Prostate gland (tissue), 2 donors: ENCODE measurements around the gene DFFB.

Experiments
- POLR2AphosphoS5 ChIP-seq: sonication (generic); formaldehyde crosslinking; IDR thresholded peaks from one replicate; pipeline ENCODE4 v1.6.1; 2017; ENCODE audit warnings: antibody characterized with exemption
- TF ChIP-seq, protein P1 (sequence below), 4 experiments: fragments of 200-600 bp in 2 of 4; fragments of 450-650 bp in 2 of 4; sonication (generic) in 2 of 4; IDR thresholded peaks; 1 replicate in 3 of 4; 2 replicates in 1 of 4; pipeline ENCODE4 v1.5.1; 2016 to 2019; ENCODE audit warnings: antibody characterized with exemption in 4 of 4, mild to moderate bottlenecking in 2 of 4, moderate library complexity in 2 of 4

DNA sequence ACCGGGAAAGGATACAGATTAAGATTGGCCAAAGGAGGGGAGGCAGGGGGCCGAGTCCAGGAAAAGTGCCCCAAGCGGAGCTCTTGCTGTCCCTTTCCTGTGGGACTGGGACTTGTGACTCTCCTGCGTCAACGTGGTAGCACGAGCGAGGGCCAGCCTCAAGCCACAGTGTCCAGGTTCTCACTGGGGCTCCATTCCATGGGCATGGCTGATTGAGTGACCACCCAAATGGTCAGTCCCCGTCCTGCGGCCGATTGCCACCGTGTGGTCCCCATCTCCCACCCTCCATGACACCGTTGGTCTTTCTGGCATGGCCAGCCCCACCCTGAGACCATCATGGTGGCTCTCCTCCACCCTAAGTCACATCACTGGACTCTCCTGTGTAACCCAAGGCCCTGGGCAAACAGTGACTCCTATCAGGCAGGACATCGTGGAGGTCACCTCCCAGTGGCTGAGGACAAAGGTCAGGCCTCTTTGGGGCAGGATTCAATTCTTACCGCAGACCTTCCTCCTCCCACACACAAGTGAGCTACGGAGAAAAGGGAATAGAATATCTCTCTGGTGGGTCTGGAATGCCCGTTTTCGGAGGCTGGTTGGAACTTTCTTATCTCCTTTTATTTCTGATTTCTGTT lies 51.7 kb downstream of the DFFB start:
- no peak for TF ChIP-seq POLR2AphosphoS5
- TF ChIP-seq, protein P1, sequence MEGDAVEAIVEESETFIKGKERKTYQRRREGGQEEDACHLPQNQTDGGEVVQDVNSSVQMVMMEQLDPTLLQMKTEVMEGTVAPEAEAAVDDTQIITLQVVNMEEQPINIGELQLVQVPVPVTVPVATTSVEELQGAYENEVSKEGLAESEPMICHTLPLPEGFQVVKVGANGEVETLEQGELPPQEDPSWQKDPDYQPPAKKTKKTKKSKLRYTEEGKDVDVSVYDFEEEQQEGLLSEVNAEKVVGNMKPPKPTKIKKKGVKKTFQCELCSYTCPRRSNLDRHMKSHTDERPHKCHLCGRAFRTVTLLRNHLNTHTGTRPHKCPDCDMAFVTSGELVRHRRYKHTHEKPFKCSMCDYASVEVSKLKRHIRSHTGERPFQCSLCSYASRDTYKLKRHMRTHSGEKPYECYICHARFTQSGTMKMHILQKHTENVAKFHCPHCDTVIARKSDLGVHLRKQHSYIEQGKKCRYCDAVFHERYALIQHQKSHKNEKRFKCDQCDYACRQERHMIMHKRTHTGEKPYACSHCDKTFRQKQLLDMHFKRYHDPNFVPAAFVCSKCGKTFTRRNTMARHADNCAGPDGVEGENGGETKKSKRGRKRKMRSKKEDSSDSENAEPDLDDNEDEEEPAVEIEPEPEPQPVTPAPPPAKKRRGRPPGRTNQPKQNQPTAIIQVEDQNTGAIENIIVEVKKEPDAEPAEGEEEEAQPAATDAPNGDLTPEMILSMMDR (IDR thresholded peaks at IDR 0.05) = no peak
